ENCODE measurements around the gene DCAF15. TPM values are rescaled to one million over a fixed set of nuclear protein-coding genes. Genes with fewer than 3 reads are reported as not detected.

Gene DCAF15
- total and polyA plus RNA-seq, 8 donors: 7.8 to 50.7 (median 12.3) TPM

DNA sequence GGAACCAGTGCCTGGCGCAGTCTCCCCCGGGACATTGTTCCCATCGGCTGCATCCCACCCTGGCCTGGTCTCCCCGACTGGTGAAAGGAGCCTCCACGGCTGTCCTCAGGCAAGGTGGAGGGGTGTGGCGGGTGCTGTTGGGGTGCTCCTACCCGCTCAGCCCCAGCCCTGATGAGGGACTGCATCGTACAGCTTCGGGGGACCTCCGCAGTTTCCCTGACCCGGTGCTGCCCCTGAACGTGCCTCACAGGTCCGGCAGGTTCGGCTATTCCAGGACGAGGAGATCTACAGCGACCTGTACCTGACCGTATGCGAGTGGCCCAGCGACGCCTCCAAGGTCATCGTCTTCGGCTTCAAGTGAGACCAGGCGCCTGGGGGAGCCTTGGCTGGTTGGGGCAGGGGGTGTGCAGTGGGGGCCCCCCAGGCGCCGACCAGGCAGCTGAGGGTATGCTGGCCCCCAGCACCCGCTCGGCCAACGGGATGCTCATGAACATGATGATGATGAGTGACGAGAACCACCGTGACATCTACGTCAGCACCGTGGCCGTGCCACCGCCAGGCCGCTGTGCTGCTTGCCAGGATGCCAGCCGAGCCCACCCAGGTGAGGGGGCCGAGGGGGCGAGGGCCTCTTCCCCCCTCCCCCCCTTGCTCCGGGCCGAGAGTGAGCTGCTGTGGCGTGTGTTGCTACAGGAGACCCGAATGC, 3.5 kb downstream of the DCAF15 start:
- Histone ChIP-seq H3K9me3 (no peaks in the 10 kb centered on the region), H3K4me1 (peaks cover 6 to 9% (median 8%) of the 10 kb centered on the region in 3 donors), H3K27ac (no peak overlapping the region), H3K36me3 (peaks cover 5 to 33% (median 8%) of the 10 kb centered on the region in 3 donors), H3K27me3 (no peaks in the 10 kb centered on the region), H3K4me3 (no peak overlapping the region)
- intact Hi-C loops (cut with DNase I): no loop called here
- ATAC-seq (no peak), FAIRE-seq (no peak), DNase-seq (no peak)
- 90 to 91% methylated on average over 42 of the region's 42 CpGs for WGBS, 2 donors
- TF ChIP-seq CTCF (IDR thresholded peaks at IDR 0.05): no peak

- WGBS, 2 donors: 95 to 99% methylated on average over 16 of the region's 16 CpGs
- H3K9me3 ChIP-seq: no peaks in the 10 kb centered on the region
- H3K27me3 ChIP-seq: no peaks in the 10 kb centered on the region
- H3K4me1 ChIP-seq: peaks cover 6 to 9% (median 8%) of the 10 kb centered on the region in 3 donors
- no peak for ATAC-seq
- TF ChIP-seq CTCF (IDR thresholded peaks at IDR 0.05): no peak
- intact Hi-C loops (cut with DNase I): no loop called here
- DNase-seq: no peak
- FAIRE-seq: no peak
- H3K27ac ChIP-seq: no peak overlapping the region
- H3K4me3 ChIP-seq: no peak overlapping the region
- H3K36me3 ChIP-seq: peaks cover 5 to 37% (median 8%) of the 10 kb centered on the region in 3 donors
Observed at GRCh38 chr19:13956365-13956744, 4.0 kb downstream of the DCAF15 start.

GRCh38 chr19:13957051-13957450, 4.7 kb downstream of the DCAF15 start:
- Histone ChIP-seq H3K4me1 (peaks cover 6 to 9% (median 8%) of the 10 kb centered on the region in 3 donors), H3K9me3 (no peaks in the 10 kb centered on the region), H3K4me3 (no peak overlapping the region), H3K27ac (no peak overlapping the region), H3K36me3 (peaks cover 5 to 37% (median 8%) of the 10 kb centered on the region in 3 donors), H3K27me3 (no peaks in the 10 kb centered on the region)
- DNase-seq: no peak
- TF ChIP-seq CTCF (IDR thresholded peaks at IDR 0.05): no peak
- no peak for FAIRE-seq
- 73 to 75% methylated on average over 8 of the region's 8 CpGs for WGBS, 2 donors
- no peak for ATAC-seq
- intact Hi-C loops (cut with DNase I): no loop called here

GRCh38 chr19:13958043-13958442, 5.7 kb downstream of the DCAF15 start:
- Histone ChIP-seq H3K4me3 (no peak overlapping the region), H3K27me3 (no peaks in the 10 kb centered on the region), H3K4me1 (peaks cover 4 to 8% (median 8%) of the 10 kb centered on the region in 3 donors), H3K36me3 (peaks cover 5 to 43% (median 8%) of the 10 kb centered on the region in 3 donors), H3K27ac (no peak overlapping the region), H3K9me3 (no peaks in the 10 kb centered on the region)
- intact Hi-C loops (cut with DNase I): no loop called here
- 74 to 82% methylated on average over 12 of the region's 12 CpGs for WGBS, 2 donors
- FAIRE-seq (no peak), ATAC-seq (no peak), DNase-seq (no peak)
- TF ChIP-seq CTCF (IDR thresholded peaks at IDR 0.05): no peak

Measured in pancreas (tissue), 10 donors.